Measurements from ENCODE around the gene ATP1B4.

Gene ATP1B4

DNA sequence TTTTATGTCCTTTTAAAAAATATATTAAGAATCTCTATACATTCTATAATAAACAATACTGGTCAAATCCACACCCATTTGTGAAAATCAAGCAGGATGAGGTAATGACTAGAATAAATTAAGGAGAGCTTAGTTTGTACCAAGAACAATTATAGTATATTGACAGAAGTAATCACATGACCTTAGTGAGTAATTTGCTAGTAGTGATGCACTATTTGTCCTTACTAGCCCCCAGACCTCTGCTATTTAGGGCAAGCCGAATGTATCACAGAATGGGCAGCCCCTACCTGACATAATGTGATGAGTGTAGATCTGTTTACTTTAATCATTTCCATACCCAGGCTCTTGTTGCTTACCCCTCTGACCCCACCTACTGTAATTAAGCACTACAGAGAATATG is 15.8 kb downstream of the ATP1B4 start:
- no peak for DNase-seq

GRCh38 chrX:120378570-120378969 is 16.7 kb downstream of the ATP1B4 start:
- no peak for DNase-seq

DNA sequence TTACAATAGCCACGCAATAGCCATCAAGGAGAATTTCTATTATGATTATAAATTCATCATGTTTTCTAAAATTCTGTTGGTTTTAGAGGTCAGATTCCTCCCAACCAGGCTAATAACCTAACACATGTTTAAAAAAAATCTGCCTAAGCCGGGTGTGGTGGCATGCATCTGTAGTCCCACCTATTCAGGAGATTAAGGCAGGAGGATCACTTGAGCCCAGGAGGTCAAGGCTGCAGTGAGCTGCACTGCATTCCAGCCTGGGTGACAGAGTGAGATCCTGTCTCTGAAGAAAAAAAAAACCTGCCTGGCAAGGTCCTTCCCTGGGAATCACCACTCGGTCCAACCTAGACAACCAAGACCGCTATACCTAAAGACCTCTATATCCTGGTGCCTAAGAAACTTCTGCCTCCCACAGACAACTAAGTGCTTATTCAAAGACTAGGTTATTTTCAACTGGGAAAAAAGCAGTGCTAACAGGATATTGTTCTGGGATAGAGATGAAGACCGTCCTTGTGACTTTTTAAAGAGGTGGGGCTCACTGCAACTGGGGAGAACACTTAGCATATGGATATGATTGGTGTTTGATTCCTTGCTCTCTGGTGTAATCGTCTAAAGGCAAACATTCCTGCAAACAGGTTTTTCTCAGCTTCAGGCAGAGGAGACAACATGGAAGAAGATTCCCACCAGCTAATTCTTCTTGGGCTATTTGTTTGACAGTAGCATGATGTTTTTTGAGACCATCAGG is 18.2 kb downstream of the ATP1B4 start:
- no peak for DNase-seq

- DNase-seq, result no peak
Observed at GRCh38 chrX:120380699-120381098, 18.8 kb downstream of the ATP1B4 start.

- DNase-seq, result no peak
Observed at GRCh38 chrX:120401301-120401700, 39.4 kb downstream of the ATP1B4 start.

DNA sequence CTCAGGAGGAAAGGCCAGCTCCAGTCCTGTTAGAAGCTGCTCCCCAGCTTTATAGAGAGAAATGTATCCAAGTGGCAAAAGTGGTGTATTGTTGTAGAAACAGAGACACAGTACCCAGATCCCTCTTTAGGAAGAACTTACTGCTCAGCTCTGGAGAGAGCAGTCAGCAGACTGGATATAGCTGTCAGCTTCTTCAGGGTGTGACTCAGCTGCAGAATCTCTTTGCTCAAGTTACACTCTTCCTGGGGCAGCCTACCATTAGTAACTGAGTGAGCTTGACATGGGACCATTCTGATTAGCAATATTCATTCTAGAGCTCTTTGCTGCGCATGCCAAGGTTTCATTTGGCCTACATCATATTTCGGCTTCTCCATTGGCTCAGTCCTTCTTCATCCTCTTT is 40.5 kb downstream of the ATP1B4 start:
- DNase-seq, result no peak

DNA sequence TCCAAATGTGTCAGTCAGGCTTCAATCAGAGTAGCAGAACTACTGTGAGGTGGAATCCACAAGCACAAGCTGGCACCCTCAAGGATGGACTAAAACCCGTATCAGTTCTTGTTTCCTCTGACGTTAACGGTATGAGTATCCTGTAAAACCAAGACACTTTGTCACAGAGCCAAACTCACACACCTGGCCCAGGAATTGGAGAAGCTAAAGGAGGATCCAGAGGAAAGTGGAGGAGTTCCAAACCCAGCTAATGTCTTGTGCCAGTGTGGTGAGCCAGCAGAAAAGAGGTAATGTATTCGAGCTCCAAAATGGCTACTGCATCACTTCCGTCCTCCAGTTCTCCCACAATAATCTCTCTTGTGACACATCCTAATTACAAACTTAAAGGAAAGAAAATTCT is 44.7 kb downstream of the ATP1B4 start:
- no peak for DNase-seq

DNA sequence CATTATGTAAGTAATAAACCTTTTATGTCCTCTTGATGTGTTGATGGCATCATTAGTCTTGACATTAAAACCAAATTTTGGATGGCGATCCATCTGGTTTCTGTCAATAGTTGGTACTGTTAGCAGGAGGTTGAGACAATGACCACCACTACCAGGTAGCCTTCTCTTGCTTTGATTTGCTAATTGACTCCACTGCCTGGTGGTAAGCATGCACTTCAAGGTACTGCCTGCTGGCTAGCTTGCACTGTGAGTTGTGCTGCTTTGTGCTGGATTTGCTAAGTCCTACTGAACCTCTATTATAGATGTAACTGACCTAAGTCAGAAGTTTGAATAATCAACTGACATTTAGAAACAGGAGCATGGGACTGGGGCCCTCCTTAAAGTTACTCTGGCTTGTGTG is 46.3 kb downstream of the ATP1B4 start:
- DNase-seq, result no peak

GRCh38 chrX:120419463-120419862 is 57.6 kb downstream of the ATP1B4 start:
- no peak for DNase-seq

- DNase-seq, result no peak
Observed at GRCh38 chrX:120426599-120426998, 64.7 kb downstream of the ATP1B4 start.

DNA sequence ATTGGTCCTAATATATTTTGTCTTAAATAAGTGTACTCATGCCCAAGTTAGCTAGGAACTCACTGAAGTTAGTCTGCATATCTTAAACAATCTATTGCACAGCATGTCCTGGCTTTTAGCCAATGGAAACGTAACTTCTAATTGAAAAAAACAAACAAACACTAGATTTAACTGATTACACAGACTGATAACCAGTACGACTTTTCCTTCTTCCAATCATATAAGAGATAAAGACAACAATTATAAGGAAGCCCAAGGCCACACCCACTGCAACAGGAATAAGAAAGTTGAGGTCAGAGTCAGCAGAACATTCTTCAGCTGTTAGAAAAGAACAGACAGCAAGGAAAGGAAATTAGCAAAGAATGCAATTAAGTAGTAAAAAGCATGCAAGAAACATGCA is 66.4 kb downstream of the ATP1B4 start:
- DNase-seq, result no peak

GRCh38 chrX:120429776-120430540 is 68.1 kb downstream of the ATP1B4 start:
- no peak for DNase-seq

Data from NCI-H446 (cell line).